Left ventricle myocardium superior (tissue), 1 donor: ENCODE data around the gene LCTL. TPM values are rescaled to one million over a fixed set of nuclear protein-coding genes. Genes with fewer than 3 reads are reported as not detected.

Source experiments
- ATAC-seq: fragments of 200-7000 bp; cut with Tn5 transposase; one replicate; pipeline ENCODE4 v1.9.1; 2020; ENCODE audit warnings: mild to moderate bottlenecking, moderate library complexity
- DNase-seq: peaks from one replicate; pipeline ENCODE4 v3.0.0-alpha.2; 2020
- intact Hi-C: fragments of 100-400 bp; cut with micrococcal nuclease; formaldehyde crosslinking; loops from one replicate; pipeline ENCODE4 v1.11.0; 2022
- total RNA-seq: library from RNA; stranded (reverse); fragmentation: NEBNext Ultra II Directional; extraction: Animal tissue kit (Norgen Biotek cat#: 25700); gene quantifications from one replicate; pipeline ENCODE4 v1.2.1, GENCODE V29; 2021
- donor health status: DM: no; HTN: yes; CAD: no; lungs with severe emphysema.

The LCTL gene
- total RNA-seq, 1 donor from 2014 or later: not detected

- DNase-seq (no peak), ATAC-seq (no peak)
- intact Hi-C loops: no loop called here
Measured at GRCh38 chr15:66570327-66570726, 4.5 kb upstream of the LCTL start.

DNA sequence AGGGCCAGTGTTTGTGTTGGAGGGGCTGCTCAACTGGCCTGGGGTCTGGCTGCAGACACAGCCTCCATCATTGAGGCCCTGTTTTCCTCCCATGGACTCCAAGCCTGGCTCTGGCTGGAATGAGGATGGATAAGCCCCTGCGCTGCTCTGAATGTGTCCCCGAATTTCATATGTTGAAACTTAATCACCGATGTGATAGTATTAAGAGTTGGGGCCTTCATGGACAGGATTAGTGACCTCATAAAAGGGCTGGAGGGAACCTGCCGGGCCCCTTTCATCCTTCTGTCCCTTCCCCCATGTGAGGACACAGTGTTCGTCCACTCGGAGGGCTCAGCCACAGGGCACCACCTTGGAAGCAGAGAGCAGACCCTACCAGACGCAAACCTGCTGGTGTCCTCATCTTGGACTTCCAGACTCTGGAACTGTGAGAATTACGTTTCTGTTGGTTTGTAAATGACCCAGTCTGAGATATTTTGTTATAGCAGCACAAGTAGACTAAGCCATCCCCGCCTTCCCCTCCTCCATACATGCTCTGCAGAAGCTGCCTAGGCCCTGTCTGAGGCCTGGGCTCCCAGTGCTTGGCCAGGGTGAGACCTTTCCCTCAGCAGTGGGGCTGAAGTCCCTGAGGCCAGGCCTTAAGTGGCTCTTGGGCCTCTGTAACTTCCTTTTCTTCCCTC is 3.8 kb upstream of the LCTL start:
- no peak for DNase-seq
- no peak for ATAC-seq
- intact Hi-C loops: no loop called here

GRCh38 chr15:66567897-66568296 is 2.1 kb upstream of the LCTL start:
- ATAC-seq: no peak
- intact Hi-C loops: no loop called here

DNA sequence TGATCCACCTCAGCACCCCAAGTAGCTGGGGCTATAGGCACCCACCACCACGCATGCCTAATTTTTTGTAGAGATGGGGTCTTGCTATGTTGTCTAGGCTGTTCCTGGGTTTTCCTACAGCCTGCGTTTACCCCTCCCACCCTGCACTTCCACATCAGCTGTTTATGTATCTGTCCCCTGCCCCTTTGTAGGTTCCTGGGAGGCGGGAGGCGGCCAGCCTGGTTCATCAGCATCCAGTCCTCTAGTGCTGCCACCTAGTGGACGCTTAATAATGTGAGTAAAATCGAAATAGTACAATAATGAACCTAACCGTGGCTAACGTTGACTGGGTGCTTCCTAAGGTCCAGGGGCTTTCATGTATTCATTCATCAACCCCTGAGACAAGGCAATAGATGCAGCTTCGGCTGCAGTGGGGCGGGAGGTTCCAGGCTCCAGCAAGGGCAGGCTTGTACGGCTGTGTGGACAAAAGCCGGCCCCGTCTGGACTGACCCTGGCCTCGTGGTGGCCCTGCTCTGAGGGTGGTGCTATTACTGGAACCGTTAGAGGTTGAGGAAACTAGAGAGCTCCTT is 1.2 kb upstream of the LCTL start:
- intact Hi-C loops: no loop called here
- peak; percentile 66 for DNase-seq
- ATAC-seq: peak; percentile 72

More at GRCh38 chr15:66567897-66568296, 2.1 kb upstream of the LCTL start:
- no peak for DNase-seq

- ATAC-seq (no peak), DNase-seq (no peak)
- intact Hi-C loops: no loop called here
Measured at GRCh38 chr15:66565141-66565641, 607 bp downstream of the LCTL start.

DNA sequence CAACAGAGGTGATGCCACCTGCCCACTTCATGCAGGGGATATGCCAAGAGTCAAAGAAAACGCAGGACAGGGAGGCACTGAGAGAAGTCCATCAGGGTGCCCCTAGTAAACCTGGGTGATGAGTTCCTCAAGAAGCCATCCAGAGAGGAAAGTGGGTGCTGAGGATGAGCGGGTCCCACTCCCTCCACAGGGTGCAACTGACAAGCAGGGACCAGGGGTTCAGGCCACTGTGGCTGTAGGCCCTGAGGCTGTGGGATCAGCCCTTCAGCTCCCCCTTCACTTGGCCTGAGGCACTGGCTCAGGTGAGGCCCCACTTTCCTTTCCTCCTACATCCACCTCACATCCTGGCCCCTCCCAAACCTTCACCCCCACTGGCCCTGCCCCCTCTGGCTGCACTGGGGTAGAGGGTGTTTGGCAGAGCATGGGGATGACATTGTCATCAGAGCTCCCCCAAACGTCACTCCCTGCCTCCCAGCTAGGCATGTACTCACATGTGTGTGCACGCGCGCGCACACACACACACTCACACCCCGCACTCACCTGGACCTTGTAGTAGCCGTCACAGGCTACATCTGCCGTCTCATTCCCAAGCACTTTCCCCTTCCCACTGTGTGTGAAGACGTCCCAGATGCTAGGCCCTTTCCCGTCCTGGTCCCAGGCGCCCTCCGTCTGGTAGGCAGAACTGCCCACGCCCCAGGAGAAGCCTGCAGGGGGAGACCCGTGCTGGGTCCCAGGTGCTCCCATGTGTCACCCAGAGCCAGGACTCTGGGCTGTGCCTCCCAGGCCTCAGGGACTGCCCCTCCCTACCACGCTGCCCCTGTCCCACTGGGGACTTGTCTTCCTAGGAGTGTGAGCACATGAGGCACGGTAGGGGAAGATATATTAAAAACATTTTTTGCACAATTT is 1.4 kb downstream of the LCTL start:
- ATAC-seq: no peak
- intact Hi-C loops: no loop called here
- DNase-seq: no peak

DNA sequence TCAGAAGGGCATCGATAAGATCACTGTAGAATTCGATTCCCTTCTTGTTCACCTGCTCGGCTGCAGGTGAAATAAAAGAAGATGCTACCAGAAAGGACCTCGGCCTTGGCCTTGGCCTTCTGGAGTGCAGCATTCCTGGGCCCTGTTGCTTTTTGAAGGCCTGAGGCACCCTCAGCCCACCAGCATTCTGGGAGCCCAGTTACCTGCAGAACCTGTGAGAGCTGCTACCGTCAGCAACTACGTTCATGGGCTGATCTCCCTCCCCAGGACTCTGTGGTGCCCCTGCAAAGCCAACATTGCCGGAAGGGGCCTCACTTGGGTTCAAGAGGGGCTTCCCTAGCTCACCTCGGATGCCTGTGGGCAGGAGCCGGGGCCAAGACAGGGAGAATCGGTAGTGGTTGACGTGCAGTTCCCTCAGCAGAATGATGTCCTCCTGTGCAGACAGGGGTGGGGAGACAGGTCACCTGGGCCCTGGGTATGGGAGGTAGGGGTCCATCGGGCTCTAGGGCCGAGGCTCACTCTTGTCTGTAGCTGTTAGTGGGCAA is 2.2 kb downstream of the LCTL start:
- DNase-seq: no peak
- intact Hi-C loops: no loop called here
- no peak for ATAC-seq

DNA sequence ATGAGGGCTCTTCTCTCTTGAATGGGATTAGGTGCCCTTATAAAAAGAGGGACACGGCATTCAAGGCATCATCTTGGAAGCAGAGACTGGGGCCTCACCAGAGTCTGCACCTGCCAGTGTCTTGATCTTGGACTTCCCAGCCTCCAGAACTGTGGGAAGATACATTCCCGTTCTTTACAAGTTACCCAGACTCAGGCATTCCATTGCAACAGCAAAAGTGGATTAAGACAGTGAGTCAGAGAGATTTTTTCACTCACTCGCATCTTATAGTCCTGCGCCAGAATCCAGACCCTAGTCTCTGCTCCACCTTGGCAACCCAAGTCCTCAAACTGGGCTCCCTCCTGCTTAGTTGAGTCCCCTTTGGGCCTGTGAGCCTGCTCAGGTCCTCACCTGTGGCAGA is 2.7 kb downstream of the LCTL start:
- no peak for DNase-seq
- intact Hi-C loops: no loop called here
- ATAC-seq: no peak

GRCh38 chr15:66560856-66561525 is 4.8 kb downstream of the LCTL start:
- no peak for DNase-seq
- intact Hi-C loops: no loop called here
- no peak for ATAC-seq

- DNase-seq (no peak), ATAC-seq (no peak)
- intact Hi-C loops: no loop called here
Measured at GRCh38 chr15:66558271-66558670, 7.5 kb downstream of the LCTL start.

- ATAC-seq: no peak
- intact Hi-C loops: no loop called here
- no peak for DNase-seq
Measured at GRCh38 chr15:66555685-66556084, 10.1 kb downstream of the LCTL start.

- DNase-seq (no peak), ATAC-seq (no peak)
- intact Hi-C loops: no loop called here
Measured at GRCh38 chr15:66545255-66545654, 20.5 kb downstream of the LCTL start.

DNA sequence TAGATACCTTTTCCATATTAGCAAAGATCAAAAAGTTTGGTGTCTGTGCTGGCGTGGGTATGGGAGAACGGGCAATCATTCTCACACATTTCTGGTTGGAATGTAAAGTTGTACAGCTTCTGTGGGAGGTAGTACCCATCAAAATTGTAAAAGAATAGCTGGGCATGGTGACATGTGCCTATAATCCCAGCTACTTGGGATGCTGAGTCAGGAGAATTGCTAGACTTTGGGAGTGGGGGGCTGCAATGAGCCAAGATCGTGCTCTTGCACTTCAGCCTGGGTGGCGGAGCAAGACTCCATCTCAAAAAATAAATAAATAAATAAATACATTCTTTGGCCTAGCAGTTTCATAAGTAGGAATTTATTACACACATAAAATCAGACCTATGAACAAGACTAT is 22.9 kb downstream of the LCTL start:
- ATAC-seq: no peak
- intact Hi-C loops: no loop called here
- DNase-seq: no peak

DNA sequence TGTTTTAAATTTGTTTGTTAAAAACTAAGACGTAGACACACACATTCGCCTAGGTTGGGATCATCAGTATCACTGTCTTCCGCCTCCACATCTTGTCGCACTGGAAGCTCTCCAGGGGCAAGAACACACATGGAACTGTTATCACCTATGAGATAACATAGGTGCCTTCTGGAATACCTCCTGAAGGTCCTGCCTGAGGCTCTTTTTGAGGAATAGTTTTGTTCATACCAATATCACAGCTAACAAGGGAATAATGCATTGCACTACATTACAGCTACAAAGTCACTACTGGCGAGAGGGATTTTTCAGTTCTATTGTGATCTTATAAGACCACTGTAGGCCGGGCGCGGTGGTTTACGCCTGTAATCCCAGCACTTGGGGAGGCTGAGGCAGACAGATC is 30.7 kb downstream of the LCTL start:
- ATAC-seq (no peak), DNase-seq (no peak)
- intact Hi-C loops: no loop called here

GRCh38 chr15:66524838-66525237 is 41.0 kb downstream of the LCTL start:
- intact Hi-C loops: no loop called here
- DNase-seq: no peak
- ATAC-seq: no peak

DNA sequence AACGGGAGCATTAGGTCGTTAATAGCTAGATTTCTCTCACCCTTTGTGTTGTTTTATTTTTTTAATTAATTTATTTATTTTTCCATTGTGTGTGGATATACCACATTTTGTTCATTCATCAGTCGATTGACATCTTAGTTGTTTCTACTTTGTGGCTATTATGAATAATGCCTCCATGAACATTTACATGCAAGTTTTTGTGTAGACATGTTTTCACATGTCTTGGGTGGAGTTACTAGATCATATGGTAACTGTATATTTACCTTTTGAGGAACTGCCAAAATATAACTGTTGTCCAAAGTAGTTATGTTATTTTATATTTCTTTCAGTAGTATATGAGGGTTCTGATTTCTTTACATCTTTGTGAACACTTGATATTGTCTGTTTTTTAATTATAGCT is 41.9 kb downstream of the LCTL start:
- ATAC-seq (no peak), DNase-seq (no peak)
- intact Hi-C loops: no loop called here

GRCh38 chr15:66515901-66516322 is 49.9 kb downstream of the LCTL start:
- no peak for ATAC-seq
- DNase-seq: no peak

GRCh38 chr15:66514586-66514985 is 51.2 kb downstream of the LCTL start:
- ATAC-seq (no peak), DNase-seq (no peak)
- intact Hi-C loops: no loop called here

More at GRCh38 chr15:66515901-66516322, 49.9 kb downstream of the LCTL start:
- intact Hi-C loops: no loop called here

GRCh38 chr15:66508293-66508883 is 57.4 kb downstream of the LCTL start:
- intact Hi-C loops: no loop called here
- ATAC-seq (no peak), DNase-seq (no peak)
